ENCODE measurements around the gene LRRC10.

The LRRC10 gene, protein sequence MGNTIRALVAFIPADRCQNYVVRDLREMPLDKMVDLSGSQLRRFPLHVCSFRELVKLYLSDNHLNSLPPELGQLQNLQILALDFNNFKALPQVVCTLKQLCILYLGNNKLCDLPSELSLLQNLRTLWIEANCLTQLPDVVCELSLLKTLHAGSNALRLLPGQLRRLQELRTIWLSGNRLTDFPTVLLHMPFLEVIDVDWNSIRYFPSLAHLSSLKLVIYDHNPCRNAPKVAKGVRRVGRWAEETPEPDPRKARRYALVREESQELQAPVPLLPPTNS

DNA sequence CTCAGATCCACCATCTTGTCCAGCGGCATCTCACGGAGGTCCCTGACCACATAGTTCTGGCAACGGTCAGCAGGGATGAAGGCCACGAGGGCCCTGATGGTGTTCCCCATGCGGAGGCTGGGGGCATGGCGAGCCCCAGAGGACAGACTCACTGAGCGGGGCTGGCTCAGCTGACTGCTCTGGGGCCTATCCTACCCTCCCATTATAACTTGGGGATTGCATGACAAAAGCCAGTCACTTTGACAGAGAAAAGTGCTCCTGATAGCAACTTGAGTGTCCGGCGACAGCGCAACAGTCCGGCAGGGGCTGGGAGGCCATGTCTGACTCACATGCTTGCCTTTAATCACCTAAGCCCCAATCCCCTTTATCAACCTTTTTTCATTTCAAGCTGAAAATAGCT is at the start of gene LRRC10:
Gene LRRC10, minus strand, starts transcription at position 179 of the 400 bp plus-strand sequence. Its CDS starts 69 bp downstream, at position 110.
- DNase-seq, result no peak

DNA sequence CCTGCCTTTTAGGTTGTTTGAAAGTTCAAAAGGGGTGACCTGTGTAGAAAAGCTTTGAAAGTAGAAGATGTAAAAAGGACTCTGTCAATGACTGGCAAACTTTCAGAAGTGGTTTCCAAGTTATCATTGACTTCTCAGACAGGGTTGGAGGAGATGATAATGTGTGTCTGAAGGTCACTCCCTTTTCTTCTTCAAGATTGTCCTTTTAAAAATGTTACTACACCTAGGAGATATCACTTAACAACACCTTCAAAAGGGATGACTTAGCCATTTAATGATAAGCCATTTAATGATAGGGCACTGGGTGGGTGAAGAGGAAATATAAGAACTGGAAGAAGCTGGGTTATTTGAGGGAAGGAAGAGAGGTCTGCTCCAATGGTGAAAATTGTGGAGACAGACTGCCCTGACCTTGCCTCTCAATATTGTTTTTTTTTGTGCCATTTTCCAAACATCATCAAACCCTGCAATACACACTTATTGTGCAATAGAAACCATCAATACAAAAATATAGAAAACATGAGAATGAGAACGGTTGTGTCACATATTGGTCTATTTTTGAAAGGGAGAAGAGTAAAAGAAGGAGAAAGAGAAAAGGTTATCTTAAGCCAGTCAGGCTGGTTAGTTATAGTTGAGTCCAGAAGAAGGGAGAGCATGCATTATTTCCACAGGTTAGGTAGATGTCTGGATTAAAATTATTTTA is 49.6 kb upstream of the LRRC10 start:
- DNase-seq, result no peak

DNA sequence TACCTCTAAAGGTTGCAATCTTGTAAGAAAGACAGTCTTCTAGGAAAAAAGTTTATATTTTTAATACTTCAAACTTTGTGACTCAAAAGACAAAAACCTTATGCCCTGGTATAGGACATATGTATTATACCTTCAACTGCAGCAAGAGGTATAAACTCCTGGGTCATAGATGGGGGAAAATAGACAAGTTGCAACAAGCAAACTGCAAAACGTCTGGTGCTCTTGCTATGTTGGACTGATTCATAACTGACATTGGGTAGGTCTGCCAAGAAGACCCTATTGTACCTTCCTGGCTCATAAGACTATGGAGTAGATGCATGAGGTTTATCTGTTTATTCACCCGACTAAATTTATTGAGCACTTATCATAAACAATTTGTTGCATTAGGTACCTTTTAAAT is 47.5 kb upstream of the LRRC10 start:
- no peak for DNase-seq

DNA sequence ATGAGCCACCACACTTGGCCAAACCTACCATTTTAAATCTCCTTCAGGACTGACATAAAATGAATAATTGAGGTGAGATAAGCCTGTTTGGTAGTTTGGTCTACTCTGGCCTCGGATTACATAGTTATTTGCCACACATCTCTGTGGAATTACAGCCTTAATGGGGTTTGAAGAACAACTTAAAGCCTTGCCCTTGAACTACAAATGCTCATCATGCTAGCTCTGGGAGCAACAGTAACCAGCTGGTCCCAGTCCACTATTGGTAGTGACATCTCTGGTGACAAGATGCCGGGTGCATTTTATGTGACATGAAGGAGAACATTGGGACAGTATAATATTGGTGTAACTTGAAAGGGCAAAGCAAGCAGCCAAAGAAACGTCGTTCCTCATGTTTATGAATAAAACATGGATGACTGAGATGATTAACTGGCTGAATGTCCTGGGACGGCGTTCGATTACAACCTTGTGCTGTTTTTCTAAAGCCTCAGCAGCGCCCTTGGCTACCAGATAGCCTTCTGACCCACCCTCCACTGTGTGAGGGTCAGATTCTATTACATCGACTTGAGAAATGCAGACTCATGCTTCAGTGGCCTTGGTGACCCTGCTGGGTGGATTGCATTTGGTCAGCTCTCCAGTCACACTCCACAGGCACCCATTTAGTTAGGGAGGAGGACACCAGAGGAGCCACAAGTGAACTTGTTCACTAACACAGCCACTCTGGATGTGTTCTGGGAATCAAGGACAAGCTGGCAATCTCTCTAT is 46.9 kb upstream of the LRRC10 start:
- DNase-seq, result no peak

DNA sequence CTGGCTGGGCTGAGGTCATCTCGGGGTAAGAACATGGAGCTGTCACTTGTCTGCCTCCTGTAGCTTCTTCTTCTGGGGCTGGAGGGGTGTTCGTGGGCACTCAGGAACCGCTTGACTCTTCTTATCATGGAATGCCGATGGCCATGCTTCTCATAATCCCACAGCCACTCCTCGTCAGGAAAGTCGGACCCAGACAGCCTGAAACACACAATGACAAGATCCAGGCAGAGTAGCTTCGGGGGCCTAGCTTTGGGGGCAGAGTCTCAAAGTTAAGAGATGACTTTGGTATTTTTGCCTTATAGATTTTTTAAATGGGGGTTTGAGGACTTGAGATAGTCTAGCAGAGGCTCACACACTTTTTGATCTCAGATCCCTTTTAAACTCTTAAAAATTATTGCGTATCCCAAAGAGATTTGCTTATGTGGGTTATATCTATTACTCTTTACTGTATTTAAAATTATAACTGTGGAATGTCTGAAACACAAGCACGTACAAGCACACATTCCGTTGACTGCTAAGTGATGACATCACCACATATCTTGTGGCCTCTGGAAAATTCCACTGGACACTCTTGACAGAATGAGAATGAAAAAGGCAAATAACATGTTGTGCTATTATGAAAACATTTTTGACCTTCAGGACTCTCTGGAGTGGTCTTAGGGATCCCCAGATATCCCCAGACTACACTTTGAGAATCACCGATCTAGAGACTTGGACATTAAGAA is 45.1 kb upstream of the LRRC10 start:
- no peak for DNase-seq

DNA sequence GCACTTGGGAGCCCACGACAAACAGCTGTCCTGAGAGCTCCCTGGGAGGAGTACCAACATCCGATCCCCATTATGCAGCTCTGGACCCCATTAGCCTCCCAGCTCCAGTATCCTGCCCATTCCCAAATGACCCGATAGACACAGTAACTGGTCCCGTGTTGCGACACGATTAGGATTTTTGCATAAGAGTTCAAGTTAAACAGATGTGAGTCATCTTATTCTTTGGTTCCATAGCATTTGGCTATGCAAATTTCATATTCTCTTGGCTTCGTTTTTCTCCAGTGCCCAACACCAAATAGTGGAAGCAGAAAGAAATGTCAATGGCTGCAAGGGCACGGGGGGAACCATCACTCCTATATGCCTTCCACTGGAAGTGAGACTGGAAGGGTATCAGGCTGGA is 43.0 kb upstream of the LRRC10 start:
- DNase-seq, result no peak

DNA sequence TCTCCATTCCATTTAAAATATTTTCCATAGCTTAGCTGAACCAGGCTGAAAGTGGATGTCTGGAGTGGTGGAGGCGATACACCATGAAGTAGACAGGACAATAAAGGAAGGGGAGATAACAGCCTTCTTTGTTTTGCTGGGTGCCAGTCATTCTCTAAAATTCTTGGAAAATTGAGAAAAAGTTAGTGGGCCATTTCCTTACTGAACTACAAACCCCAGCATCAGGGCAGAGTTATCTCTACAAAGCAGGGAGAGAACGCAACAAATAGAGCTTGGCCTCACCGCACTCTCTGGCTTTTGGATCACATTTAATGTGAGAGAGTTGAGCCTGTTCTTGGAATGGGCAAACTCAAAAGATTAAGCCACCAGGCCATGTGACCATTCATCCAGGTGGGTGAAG is 41.2 kb upstream of the LRRC10 start:
- no peak for DNase-seq

DNA sequence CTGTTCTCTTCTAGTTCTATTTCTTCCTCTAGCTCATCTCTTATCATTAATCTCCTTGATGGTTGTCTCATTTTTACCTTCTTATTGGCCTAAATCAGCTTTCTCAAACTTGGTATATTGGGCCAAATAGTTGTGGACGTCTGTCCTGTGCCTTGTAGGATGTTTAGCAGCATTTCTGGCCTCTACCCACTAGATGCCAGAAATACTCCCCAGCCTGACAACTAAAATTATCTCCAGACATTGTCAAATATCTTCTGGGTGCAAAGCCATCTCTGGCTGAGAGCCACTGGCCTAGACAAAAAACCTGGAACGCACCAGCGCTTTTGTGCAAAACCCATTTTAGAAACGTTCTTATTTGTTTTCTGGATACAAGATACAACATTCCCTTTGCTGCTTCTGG is 38.8 kb upstream of the LRRC10 start:
- DNase-seq, result no peak

DNA sequence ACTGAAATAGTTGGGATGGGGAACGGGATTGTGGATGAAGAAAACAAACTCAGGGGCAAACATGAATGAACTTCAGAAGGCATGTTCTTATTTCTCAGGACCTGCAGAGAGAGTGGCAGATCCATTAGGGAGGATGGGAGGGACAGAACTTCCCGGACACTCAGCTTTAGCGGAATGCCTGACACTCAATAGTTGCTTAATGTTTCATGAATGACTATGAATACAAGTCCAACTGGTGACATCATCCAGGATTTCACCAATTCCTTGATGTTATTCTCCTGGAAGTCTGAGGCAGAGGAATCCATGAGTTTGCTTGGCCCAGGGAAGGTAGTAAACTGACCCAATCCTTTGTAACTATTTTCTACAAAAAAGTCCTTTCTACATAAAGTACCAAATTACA is 37.8 kb upstream of the LRRC10 start:
- DNase-seq, result no peak

DNA sequence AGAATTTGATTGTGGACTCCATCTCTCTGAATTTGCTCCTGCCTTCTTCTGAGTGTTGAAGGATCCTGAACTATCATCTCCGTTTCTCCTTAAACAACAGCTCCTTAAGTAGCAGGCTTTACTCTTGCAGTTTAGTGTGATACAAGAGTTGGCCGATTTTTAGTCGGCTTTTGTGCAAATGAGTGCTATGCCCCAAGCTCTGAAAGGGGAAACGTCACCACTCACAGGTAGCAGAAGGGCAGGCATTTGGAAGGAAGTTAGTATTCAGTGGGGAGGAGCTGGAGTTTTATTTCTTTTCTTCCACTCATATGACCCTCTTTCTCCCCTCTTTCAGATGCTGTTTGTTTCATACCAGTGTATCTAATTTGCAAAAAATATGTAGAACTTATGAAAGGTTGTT is 36.5 kb upstream of the LRRC10 start:
- no peak for DNase-seq

DNA sequence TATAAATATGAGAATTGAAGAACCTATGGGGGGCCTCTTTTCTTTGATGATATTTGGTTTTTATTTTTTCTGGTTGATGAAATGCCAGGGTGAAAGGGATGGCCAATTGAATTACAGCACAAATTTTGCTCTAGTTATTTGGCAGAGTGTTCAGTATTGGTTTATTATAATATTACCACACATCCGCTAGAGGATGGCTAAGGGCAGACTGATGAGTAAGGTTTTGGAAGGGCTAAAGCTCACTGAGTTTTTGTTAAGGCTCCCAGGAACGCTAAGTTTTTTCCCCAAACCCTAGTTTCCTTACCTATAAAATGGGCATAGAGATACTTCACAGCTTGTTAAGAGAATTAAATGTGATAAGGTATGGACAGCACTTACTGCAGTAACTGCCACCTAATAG is 34.3 kb upstream of the LRRC10 start:
- no peak for DNase-seq

DNA sequence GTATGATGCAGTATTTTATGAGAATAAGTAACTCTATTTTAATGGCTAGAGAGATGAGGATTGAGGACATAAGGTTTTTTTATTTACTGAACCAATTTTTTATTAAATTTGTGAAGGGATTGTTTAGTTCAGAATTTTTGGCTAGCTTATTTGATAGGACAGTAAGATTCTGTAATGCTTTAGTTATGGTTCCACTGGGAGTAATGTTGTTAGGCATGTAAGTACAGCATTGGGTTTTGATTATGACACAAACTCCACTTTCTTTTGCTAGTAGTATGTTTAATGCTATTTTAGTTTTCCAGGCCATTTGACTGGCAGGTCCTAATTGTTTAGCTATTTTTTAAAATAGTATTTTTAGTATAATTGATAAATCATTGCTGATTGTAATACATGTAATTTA is 33.8 kb upstream of the LRRC10 start:
- no peak for DNase-seq

DNA sequence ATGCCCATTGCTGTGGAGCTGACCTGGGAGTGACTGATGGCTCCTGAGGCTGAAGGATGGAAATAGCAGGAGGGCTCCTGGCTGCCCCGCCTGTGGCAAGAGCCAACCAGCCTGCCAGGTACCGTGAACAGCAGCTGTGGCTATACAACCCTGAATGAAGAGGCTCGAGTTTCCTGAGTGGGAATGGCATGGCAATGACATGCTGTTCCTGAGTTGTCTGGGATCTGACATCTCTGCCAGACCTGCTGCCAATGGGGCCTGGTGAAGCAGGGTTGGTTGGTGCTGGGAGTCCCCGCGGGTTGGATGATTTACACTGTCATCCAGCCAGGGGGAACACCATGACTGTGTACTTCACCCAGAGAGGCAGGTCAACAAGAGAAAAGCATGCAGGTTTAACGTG is 31.8 kb upstream of the LRRC10 start:
- DNase-seq, result no peak

DNA sequence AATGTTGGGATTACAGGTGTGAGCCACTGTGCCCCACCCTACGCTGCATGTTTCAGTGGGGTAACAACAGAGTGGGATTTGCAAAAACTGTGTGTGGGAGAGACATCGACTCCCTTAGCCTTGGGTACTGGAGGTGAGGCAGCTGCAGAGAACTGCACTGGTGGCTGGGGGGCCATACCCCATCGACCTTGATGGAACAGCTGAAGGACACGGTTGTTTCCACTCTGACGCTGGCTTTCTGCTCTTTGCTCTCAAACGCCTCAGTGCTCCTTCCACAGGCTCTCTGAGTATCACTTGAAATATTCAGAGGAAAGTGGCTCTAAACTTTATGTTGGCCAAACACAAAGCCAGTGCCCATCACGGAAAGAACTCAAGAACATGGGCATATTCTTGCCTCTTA is 30.8 kb upstream of the LRRC10 start:
- no peak for DNase-seq

DNA sequence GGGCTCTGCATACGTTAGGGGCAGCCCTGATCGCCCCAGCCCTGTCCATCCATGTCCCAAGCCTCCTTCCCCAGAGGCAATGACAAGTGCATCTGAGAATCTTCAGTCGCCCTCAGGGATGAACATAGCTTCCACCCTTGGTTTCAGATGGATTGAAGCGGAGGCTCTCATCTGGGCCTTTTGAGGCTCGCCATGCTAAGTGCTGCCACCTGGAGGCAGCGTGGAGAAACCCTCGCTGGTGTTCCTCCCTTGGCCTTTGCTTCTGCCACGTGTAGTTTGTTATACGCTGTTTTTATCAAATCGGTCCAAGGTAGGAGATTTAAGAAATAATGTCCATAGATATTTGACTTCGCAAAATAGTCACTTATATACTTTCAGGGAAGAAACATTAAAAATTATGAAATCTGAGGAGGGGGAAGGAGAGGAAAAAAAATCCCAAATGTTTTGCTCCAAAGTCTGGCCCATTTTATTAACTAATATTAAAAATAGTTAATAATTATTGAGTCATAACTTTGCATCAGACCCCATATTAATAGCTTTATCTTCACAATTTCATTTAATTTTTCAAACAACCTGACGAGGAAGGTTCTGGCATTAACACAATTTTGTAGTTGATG is 28.8 kb upstream of the LRRC10 start:
- peak; percentile 42 for DNase-seq

DNA sequence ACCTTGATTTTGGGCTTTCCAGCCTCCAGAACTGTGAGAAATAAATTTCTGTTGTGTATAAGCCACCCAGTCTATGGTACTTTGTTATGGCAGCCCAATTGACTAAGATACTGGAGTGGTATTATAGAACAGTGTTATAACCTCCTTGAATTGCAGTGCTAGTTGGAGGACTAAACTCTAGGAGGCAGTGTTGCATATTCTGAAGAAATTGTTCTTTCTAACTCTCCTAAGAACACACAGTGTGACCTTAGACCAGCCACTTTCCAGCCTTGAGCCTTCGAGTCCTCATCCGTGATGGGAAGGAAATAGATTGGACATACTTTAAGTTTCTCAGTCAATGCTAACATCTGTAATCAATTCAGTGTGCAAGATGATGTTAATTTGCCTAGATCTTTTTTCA is 22.4 kb upstream of the LRRC10 start:
- no peak for DNase-seq

DNA sequence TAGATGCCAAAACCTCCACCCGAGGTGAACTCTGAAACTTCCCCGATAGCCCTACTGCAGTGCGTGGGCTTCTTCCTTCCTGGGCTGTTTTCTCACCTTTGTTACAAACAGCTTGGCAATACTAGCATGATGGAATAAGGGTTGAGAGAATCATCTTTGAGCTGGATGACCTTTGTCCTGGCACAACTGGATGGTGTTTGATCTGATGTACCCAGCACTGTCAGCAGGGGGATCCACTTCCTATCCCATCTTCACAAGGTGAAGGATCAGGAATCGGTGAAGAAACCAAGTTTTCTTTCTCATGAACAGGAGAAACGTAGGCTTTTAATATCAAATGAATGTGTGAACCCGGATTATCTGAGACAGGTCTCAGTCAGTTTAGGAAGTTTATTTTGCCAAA is 19.5 kb upstream of the LRRC10 start:
- DNase-seq, result no peak

DNA sequence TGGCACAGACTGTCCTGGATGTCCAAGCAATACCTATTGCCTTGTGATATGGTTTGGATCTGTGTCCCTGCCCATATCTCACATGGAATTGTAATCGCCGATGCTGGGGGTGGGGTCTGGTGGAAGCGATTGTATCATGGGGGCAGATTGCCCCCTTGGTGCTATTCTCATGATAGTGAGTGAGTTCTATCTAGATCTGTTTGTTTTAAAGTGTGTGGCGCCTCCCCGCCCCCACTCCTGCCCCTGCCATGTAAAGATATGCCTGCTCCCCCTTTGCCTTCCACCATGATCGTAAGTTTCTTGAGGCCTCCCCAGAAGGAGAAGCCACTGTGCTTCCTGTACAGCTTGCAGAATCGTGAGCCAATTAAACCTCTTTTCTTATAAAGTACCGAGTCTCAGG is 16.8 kb upstream of the LRRC10 start:
- no peak for DNase-seq

DNA sequence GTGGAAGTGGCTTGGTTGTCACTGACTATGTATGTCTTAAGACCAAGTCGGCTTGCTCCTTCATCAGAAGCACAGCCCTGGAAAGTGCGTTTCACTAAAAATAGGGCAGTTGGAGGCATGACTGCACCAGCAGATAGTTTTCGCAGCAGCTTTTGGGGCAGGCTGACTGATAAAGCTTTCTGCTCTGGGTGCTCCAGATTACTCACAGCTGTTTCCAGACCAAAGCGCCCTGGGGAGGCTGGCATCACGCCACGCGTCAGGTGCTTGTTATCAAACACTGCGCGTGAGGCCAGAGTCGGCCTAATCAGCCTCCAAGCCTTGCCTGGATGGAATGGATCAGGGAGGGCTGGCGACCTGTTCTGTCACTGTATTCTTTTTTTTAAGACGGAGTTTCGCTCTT is 13.3 kb upstream of the LRRC10 start:
- no peak for DNase-seq

DNA sequence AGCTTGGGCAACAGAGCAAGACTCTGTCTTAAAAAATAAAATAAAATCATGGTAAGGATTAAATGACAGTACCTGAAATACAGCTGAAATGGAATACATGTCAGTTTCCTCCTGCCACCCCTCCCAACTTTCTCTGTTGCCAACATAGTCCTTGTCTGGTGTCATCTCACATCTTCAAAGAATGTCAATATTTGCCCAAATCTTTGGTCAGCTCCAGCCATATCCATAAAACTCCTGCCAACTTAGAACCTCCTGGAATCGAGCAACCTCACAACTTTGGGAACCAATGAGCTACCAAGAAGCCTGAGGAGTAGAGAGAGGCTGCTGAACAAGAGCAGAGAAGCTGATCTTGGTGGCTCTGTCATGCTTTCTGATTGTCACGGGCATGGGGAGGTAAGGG is 10.8 kb upstream of the LRRC10 start:
- no peak for DNase-seq

DNA sequence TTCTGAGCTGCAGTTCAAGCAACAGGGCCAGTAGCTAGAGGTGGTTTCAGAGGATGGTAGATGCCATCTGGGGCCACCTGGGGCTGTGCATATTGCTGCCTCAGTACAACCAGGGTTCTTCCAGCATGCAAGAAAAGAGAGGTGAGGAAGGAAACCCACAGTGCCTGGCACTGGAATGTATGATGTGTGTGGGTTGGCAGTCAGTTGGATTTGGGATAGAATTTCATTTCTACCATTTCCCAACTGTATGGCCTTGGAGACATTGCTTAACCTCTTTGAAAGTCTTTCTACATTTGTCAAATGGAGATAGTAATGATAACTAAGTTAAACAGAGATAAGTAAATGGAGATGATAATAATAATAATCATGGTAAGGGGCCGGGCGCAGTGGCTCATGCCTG is 10.2 kb upstream of the LRRC10 start:
- no peak for DNase-seq

DNA sequence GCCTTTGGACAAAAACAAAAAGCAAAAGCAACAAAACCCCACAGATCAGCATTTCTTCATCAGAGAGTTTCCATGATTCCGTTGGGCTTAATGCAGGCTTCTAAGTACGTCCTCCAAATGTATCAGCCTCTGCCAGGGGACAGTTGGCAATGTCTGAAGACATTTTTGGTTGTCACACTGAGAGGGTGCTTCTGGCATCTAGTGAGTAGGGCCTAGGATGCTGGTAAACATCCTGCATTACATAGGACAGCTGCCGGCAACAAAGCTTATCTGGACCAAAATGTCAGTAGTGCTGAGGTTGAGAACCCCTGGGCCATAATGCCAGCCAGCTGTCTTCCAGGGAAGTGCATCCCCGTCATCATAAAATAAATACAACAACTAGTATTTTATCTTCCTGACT is 9.4 kb upstream of the LRRC10 start:
- no peak for DNase-seq

DNA sequence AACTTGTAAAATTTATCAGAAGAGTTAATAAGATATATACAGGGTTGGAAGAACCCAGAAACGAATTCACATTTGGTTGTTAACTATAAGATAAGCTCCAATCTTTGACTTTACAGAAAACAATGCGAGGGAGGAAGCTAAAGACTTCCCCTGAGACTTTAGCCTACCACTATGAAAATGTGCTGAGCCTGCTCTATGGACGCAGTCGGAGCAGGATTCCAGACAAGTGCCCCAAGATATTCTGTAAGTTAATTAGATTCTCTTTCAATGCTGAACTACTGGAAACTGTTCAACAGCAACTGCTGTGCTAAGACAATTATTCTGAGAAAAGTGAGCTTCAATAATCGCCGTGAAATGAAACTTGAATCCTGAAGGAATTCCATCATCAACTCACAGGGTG is 8.3 kb upstream of the LRRC10 start:
- DNase-seq, result no peak

Measured in stimulated activated naive CD4-positive, alpha-beta T cell treated with Interleukin-2 at 50 U/mL for 16 hours (primary cell).